Epithelial cell of esophagus (primary cell): Measurements from ENCODE around the gene ANLN.
"Not testable (repeated sequence)": the region's sequence is repeated elsewhere in the genome, so short reads cannot be mapped to it uniquely, and the experiment has no call there.

Experiments used
- DNase-seq: peaks from one replicate; pipeline ENCODE4 v3.0.0; 2010; ENCODE audit warnings: low read depth
- H3K4me3 ChIP-seq: 2 replicates; pipeline ENCODE4 v1.5.1; 2011; ENCODE audit warnings: mild to moderate bottlenecking, low read length, control low read depth
- TF ChIP-seq, protein P1 (sequence below): IDR thresholded peaks from 2 replicates; pipeline ENCODE4 v1.5.1; 2011; ENCODE audit warnings: low read depth, mild to moderate bottlenecking, low read length, control low read depth, inconsistent platforms; ENCODE audit not compliant: insufficient read depth; ENCODE audit errors: missing control alignments

Gene ANLN

GRCh38 chr7:36490419-36490830 is 100.8 kb downstream of the ANLN start:
- H3K4me3 ChIP-seq = no peak overlapping the region
- no peak for DNase-seq
- TF ChIP-seq, protein P1, sequence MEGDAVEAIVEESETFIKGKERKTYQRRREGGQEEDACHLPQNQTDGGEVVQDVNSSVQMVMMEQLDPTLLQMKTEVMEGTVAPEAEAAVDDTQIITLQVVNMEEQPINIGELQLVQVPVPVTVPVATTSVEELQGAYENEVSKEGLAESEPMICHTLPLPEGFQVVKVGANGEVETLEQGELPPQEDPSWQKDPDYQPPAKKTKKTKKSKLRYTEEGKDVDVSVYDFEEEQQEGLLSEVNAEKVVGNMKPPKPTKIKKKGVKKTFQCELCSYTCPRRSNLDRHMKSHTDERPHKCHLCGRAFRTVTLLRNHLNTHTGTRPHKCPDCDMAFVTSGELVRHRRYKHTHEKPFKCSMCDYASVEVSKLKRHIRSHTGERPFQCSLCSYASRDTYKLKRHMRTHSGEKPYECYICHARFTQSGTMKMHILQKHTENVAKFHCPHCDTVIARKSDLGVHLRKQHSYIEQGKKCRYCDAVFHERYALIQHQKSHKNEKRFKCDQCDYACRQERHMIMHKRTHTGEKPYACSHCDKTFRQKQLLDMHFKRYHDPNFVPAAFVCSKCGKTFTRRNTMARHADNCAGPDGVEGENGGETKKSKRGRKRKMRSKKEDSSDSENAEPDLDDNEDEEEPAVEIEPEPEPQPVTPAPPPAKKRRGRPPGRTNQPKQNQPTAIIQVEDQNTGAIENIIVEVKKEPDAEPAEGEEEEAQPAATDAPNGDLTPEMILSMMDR = no peak

- H3K4me3 ChIP-seq = no peak overlapping the region
- DNase-seq = no peak
- TF ChIP-seq, protein P1 = no peak
Measured at GRCh38 chr7:36491317-36491716, 101.7 kb downstream of the ANLN start.

GRCh38 chr7:36496576-36496975 is 106.9 kb downstream of the ANLN start:
- TF ChIP-seq, protein P1 = no peak
- DNase-seq = peak; percentile 27
- H3K4me3 ChIP-seq = no peak overlapping the region

- not testable (repeated sequence) for H3K4me3 ChIP-seq
Measured at GRCh38 chr7:36497176-36497575, 107.5 kb downstream of the ANLN start.

DNA sequence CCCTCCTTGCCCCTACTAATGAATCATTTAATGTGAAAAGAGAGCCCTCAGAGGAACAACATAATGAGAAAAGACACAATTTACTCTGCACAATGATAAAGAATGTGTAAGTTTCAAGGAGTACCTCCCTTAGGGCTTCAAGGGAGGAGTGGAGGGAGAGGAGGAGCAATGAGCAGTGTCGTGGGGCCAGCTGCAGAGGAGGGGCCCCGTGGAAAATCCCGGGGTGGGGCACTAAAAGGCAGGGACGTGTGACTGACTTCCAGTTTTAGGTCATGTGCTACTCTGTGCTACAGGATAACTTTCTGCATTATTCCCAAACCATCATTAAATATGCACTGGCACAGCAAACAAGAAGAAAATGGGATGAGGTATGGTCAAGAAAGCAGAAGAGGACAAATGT is 108.1 kb downstream of the ANLN start:
- DNase-seq = peak; percentile 48
- no peak overlapping the region for H3K4me3 ChIP-seq
- TF ChIP-seq, protein P1 = no peak

More at GRCh38 chr7:36497176-36497575, 107.5 kb downstream of the ANLN start:
- DNase-seq = peak; percentile 86
